ENCODE results near the gene MMADHC.
"Not testable (repeated sequence)": the region's sequence is repeated elsewhere in the genome, so short reads cannot be mapped to it uniquely, and the experiment has no call there.

GRCh38 chr2:149565625-149566024, 21.9 kb downstream of the MMADHC start:
- TF ChIP-seq GABPA (IDR thresholded peaks at IDR 0.05 in 1 of 2, conservative IDR thresholded peaks at IDR 0.05 in 1 of 2); CTCF (IDR thresholded peaks at IDR 0.05; ENCODE audit: low read depth, low read length, missing input control); REST (IDR thresholded peaks at IDR 0.05); EGR1 (IDR thresholded peaks at IDR 0.05; ENCODE audit: low read depth in 2 of 2): not testable (repeated sequence)

Measured in liver (tissue), 3 donors.